ENCODE data around the gene PSMF1. TPM values are rescaled to one million over a fixed set of nuclear protein-coding genes. Genes with fewer than 3 reads are reported as not detected.

PSMF1 gene
- total RNA-seq, 1 experiment from 2014 or later = 153 TPM

DNA sequence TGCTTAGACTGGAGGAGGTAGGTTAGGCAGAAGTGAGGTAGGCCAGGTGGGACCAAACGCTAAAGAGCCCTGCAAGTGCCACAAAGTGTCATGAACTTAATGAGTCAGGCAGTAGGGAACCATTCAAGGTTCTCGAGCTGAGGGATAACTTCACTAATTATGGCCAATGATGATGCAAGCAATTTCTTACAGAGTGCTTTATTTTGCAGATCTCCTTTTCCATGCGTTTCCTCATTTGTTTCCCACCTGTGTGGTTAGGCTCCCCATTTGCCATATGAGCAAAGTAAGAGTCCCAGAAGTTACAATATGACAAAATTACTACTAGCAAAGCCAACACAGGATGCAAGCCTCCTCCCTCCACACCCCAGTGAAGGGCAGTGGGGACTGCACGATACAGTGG lies 36.5 kb upstream of the PSMF1 start:
- Histone ChIP-seq H2AFZ (ENCODE audit: low read depth, low read length, poor library complexity, severe bottlenecking) (no peak overlapping the region), H3K27me3 (ENCODE audit: insufficient read depth, low read length) (no peaks in the 10 kb centered on the region), H3K27ac (ENCODE audit: low read depth, low read length) (no peak overlapping the region), H3K4me3 (replicated peaks in 1 of 2; ENCODE audit: low read depth in 1 of 2, low read length in 2 of 2) (no peak overlapping the region), H3K79me2 (ENCODE audit: insufficient read depth, low read length) (no peaks in the 10 kb centered on the region), H3K4me2 (ENCODE audit: low read length) (no peak overlapping the region), H4K20me1 (ENCODE audit: insufficient read depth) (no peaks in the 10 kb centered on the region), H3K9ac (ENCODE audit: low read length) (no peak overlapping the region), H3K36me3 (ENCODE audit: control insufficient read depth in 1 of 2, insufficient read depth in 2 of 2, low read length in 2 of 2) (no peaks in the 10 kb centered on the region), H3K9me2 (ENCODE audit: insufficient read depth) (no peaks in the 10 kb centered on the region), H3K4me1 (ENCODE audit: control insufficient read depth in 1 of 2, insufficient read depth in 2 of 2, low read length in 2 of 2) (no peaks in the 10 kb centered on the region), H3K9me3 (ENCODE audit: control insufficient read depth in 1 of 2, insufficient read depth in 1 of 2, low read depth in 1 of 2, low read length in 2 of 2) (no peaks in the 10 kb centered on the region)
- no TSS peak for BruUV-seq (replicated peaks)
- RAD21 ChIA-PET (ENCODE audit: low non-redundant PET in 1 of 2, low total read pairs in 2 of 2, uncharacterized antibody in 2 of 2, unreplicated experiment in 2 of 2) = no interaction called here
- intact Hi-C loops (cut with micrococcal nuclease) = no loop called here
- POLR2A ChIA-PET = no interaction called here
- TF ChIP-seq CBX3 (IDR thresholded peaks at IDR 0.05; ENCODE audit: low read depth) (no peak), YY1 (IDR thresholded peaks at IDR 0.05; ENCODE audit: extremely low read depth, insufficient replicate concordance, low read depth, low read length) (no peak), POLR2A (IDR thresholded peaks at IDR 0.05; ENCODE audit: borderline replicate concordance, extremely low read depth, insufficient read depth, insufficient read length) (no peak), CEBPB (IDR thresholded peaks at IDR 0.05; ENCODE audit: low read depth) (no peak), RAD21 (IDR thresholded peaks at IDR 0.05; ENCODE audit: low read depth) (no peak), SRF (IDR thresholded peaks at IDR 0.05; ENCODE audit: low read depth) (no peak), FOSL1 (IDR thresholded peaks at IDR 0.05; ENCODE audit: low read depth) (no peak), ZNF274 (IDR thresholded peaks at IDR 0.05; ENCODE audit: low read depth, low read length) (no peak), EGR1 (IDR thresholded peaks at IDR 0.05; ENCODE audit: low read depth) (no peak), TCF7L2 (IDR thresholded peaks at IDR 0.05; ENCODE audit: borderline replicate concordance, extremely low read depth, insufficient read depth, insufficient read length) (no peak), EZH2phosphoT487 (IDR thresholded peaks at IDR 0.05; ENCODE audit: borderline replicate concordance) (no peak), ZFX (IDR thresholded peaks at IDR 0.05) (no peak), SP1 (IDR thresholded peaks at IDR 0.05; ENCODE audit: low read depth) (no peak), JUND (IDR thresholded peaks at IDR 0.05) (no peak), EZH2 (IDR thresholded peaks at IDR 0.05) (no peak)
- TF ChIP-seq, protein P1, sequence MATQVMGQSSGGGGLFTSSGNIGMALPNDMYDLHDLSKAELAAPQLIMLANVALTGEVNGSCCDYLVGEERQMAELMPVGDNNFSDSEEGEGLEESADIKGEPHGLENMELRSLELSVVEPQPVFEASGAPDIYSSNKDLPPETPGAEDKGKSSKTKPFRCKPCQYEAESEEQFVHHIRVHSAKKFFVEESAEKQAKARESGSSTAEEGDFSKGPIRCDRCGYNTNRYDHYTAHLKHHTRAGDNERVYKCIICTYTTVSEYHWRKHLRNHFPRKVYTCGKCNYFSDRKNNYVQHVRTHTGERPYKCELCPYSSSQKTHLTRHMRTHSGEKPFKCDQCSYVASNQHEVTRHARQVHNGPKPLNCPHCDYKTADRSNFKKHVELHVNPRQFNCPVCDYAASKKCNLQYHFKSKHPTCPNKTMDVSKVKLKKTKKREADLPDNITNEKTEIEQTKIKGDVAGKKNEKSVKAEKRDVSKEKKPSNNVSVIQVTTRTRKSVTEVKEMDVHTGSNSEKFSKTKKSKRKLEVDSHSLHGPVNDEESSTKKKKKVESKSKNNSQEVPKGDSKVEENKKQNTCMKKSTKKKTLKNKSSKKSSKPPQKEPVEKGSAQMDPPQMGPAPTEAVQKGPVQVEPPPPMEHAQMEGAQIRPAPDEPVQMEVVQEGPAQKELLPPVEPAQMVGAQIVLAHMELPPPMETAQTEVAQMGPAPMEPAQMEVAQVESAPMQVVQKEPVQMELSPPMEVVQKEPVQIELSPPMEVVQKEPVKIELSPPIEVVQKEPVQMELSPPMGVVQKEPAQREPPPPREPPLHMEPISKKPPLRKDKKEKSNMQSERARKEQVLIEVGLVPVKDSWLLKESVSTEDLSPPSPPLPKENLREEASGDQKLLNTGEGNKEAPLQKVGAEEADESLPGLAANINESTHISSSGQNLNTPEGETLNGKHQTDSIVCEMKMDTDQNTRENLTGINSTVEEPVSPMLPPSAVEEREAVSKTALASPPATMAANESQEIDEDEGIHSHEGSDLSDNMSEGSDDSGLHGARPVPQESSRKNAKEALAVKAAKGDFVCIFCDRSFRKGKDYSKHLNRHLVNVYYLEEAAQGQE (IDR thresholded peaks at IDR 0.05; ENCODE audit: low read depth) = no peak
- TF ChIP-seq, protein P2, sequence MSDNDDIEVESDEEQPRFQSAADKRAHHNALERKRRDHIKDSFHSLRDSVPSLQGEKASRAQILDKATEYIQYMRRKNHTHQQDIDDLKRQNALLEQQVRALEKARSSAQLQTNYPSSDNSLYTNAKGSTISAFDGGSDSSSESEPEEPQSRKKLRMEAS (IDR thresholded peaks at IDR 0.05) = no peak
- TF ChIP-seq, protein P3, sequence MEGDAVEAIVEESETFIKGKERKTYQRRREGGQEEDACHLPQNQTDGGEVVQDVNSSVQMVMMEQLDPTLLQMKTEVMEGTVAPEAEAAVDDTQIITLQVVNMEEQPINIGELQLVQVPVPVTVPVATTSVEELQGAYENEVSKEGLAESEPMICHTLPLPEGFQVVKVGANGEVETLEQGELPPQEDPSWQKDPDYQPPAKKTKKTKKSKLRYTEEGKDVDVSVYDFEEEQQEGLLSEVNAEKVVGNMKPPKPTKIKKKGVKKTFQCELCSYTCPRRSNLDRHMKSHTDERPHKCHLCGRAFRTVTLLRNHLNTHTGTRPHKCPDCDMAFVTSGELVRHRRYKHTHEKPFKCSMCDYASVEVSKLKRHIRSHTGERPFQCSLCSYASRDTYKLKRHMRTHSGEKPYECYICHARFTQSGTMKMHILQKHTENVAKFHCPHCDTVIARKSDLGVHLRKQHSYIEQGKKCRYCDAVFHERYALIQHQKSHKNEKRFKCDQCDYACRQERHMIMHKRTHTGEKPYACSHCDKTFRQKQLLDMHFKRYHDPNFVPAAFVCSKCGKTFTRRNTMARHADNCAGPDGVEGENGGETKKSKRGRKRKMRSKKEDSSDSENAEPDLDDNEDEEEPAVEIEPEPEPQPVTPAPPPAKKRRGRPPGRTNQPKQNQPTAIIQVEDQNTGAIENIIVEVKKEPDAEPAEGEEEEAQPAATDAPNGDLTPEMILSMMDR (IDR thresholded peaks at IDR 0.05 in 2 of 3, conservative IDR thresholded peaks at IDR 0.05 in 1 of 3; ENCODE audit: borderline replicate concordance in 1 of 3, insufficient read depth in 1 of 3, low read depth in 2 of 3, low read length in 2 of 3) = no peak
- ATAC-seq (no peak), DNase-seq (ENCODE audit: low read depth, low spot score) (no peak)
- CTCF ChIA-PET = no interaction called here
